Progenitor cell of endocrine pancreas (in vitro differentiated cells): Measurements from ENCODE around the gene GPR149. TPM values are rescaled to one million over a fixed set of nuclear protein-coding genes. Genes with fewer than 3 reads are reported as not detected.

Source experiments
- DNase-seq: peaks from one replicate; pipeline ENCODE4 v3.0.0; 2021; ENCODE audit warnings: low spot score; ENCODE audit not compliant: unreplicated experiment
- H3K27ac Mint-ChIP-seq: 2 replicates; pipeline ENCODE4 v1.8.0; 2021; ENCODE audit warnings: mild to moderate bottlenecking, moderate library complexity, mixed read lengths
- H3K27me3 Mint-ChIP-seq: 2 replicates; pipeline ENCODE4 v1.8.0; 2021; ENCODE audit warnings: mixed read lengths
- H3K36me3 Mint-ChIP-seq: 2 replicates; pipeline ENCODE4 v1.8.0; 2022; ENCODE audit warnings: mixed read lengths; ENCODE audit not compliant: insufficient read depth
- H3K4me1 Mint-ChIP-seq: 2 replicates; pipeline ENCODE4 v1.8.0; 2021; ENCODE audit warnings: low read depth, mixed read lengths
- H3K4me3 Mint-ChIP-seq: 2 replicates; pipeline ENCODE4 v1.8.0; 2021; ENCODE audit warnings: low read depth, mild to moderate bottlenecking, moderate library complexity, mixed read lengths
- H3K9me3 Mint-ChIP-seq: 2 replicates; pipeline ENCODE4 v1.8.0; 2021; ENCODE audit warnings: low read depth, mixed read lengths
- CTCF ChIP-seq: fragments of 200-600 bp; sonication (generic); IDR thresholded peaks from one replicate; pipeline ENCODE4 v1.5.0; 2021; ENCODE audit warnings: antibody characterized with exemption, mild to moderate bottlenecking; ENCODE audit not compliant: unreplicated experiment
- total RNA-seq: library from RNA; stranded (reverse); gene quantifications from 2 replicates; pipeline ENCODE4 v1.2.1, GENCODE V29; 2021

Gene GPR149
- total RNA-seq, 1 donor from 2014 or later, result not detected

GRCh38 chr3:154398084-154398967 lies 31.7 kb downstream of the GPR149 start:
- Mint-ChIP-seq H3K4me3 (no peak overlapping the region), H3K27ac (no peak overlapping the region)

GRCh38 chr3:154389861-154390260 lies 40.1 kb downstream of the GPR149 start:
- no peak for DNase-seq
- Mint-ChIP-seq H3K4me1 (peaks cover 10% of the 10 kb centered on the region), H3K9me3 (no peaks in the 10 kb centered on the region), H3K27ac (no peak overlapping the region), H3K27me3 (no peaks in the 10 kb centered on the region), H3K4me3 (no peak overlapping the region), H3K36me3 (no peaks in the 10 kb centered on the region)
- no peak for TF ChIP-seq CTCF

More at GRCh38 chr3:154398084-154398967, 31.7 kb downstream of the GPR149 start:
- no peak for TF ChIP-seq CTCF
- H3K4me1 Mint-ChIP-seq, result no peaks in the 10 kb centered on the region
- no peaks in the 10 kb centered on the region for H3K27me3 Mint-ChIP-seq
- no peaks in the 10 kb centered on the region for H3K9me3 Mint-ChIP-seq
- H3K36me3 Mint-ChIP-seq, result no peaks in the 10 kb centered on the region
- no peak for DNase-seq

DNA sequence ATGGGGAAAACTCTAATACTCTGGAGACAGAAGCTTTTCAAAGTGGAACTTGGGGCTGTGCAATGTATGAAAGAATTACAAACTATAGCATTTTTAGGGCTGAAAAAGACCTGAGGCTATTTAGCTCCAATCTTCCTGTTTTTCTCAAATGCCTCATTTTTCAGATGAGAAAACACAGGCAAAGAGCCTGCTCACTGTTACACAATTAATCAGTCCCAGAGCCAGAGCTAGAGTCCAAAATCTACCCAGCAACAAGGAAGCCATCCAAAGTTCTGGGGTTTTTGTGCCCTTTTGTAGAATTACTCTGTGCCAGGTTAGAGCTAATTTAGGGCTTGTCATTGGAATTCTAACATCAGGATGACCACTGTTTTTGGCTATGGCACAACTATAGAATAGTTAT lies 45.5 kb downstream of the GPR149 start:
- Mint-ChIP-seq H3K27me3 (no peaks in the 10 kb centered on the region), H3K27ac (no peak overlapping the region), H3K4me1 (peaks cover 4% of the 10 kb centered on the region), H3K9me3 (no peaks in the 10 kb centered on the region), H3K36me3 (no peaks in the 10 kb centered on the region), H3K4me3 (no peak overlapping the region)
- no peak for TF ChIP-seq CTCF
- DNase-seq, result no peak

DNA sequence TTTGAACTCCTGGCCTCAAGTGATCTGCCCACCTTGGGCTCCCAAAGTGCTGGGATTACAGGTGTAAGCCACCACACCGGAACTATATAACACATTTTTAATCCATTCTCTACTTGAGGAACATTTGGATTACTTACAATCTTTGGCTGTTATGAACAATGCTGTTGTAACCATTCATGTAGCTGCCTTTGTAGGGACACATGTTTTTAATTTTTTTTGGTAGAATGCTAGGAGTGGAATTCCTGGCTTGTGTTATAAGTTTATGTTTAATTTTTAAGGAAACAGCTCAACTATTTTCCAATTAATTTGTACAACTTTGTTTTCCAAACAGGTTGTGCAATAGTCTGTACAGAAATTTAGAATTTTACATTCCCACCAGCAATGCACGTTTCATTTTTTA lies 51.7 kb downstream of the GPR149 start:
- no peak for DNase-seq
- Mint-ChIP-seq H3K27me3 (no peaks in the 10 kb centered on the region), H3K4me1 (no peaks in the 10 kb centered on the region), H3K4me3 (no peak overlapping the region), H3K9me3 (no peaks in the 10 kb centered on the region), H3K36me3 (no peaks in the 10 kb centered on the region), H3K27ac (no peak overlapping the region)
- no peak for TF ChIP-seq CTCF

- no peak for TF ChIP-seq CTCF
- DNase-seq, result no peak
- peaks cover 10% of the 10 kb centered on the region for H3K4me1 Mint-ChIP-seq
- H3K27ac Mint-ChIP-seq, result peak overlapping the region; percentile 27
- H3K36me3 Mint-ChIP-seq, result no peaks in the 10 kb centered on the region
- H3K4me3 Mint-ChIP-seq, result no peak overlapping the region
- H3K27me3 Mint-ChIP-seq, result no peaks in the 10 kb centered on the region
- peaks cover 4% of the 10 kb centered on the region for H3K9me3 Mint-ChIP-seq
These were observed 62.8 kb downstream of the GPR149 start for GRCh38 chr3:154367221-154367620.
